OCI-M2 (cell line): ENCODE data around the gene ATXN1.
"Not testable (repeated sequence)": the region's sequence is repeated elsewhere in the genome, so short reads cannot be mapped to it uniquely, and the experiment has no call there.

Experiments used
- DNase-seq: peaks from one replicate; lab custom pipeline; 2025; ENCODE audit not compliant: unreplicated experiment; lab: John Stamatoyannopoulos, UW

The ATXN1 gene

DNA sequence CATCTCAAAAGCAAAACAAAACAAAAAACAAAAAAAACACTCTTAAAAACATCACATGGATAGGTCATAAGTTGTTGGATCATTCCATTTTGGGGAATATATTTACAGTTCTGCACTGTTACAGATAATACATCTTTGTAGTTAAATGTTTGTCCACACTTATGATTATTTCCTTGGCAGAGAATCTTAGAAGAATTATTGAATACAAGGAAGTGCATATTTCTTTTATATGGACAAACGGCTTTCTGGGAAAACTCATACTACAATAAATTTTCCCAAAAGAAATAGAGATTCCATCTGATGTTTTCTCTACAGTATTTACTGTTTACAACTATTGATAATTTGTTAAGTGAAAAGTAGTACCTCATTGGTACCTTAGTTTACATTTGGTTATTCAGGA is 489.1 kb downstream of the ATXN1 start:
- DNase-seq, result no peak

DNA sequence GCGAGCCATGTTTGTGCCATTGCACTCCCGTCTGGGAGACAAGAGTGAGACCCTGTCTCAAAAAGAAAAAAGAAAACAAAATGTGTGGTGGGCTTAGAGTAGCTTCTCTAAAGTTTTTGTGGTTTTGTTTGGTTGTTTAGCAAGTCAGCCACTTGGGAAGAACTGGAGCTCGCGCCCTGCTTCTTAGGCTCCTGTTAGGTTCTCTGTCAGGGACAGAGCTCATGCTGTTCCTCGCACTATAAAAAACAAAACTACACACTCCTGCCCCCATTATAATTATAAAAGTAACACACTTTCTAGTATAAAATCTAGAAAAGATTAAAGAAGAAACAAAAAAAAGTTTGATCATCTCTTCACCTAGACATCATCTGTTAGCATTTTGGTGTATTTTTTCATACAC is 489.8 kb downstream of the ATXN1 start:
- no peak for DNase-seq

DNA sequence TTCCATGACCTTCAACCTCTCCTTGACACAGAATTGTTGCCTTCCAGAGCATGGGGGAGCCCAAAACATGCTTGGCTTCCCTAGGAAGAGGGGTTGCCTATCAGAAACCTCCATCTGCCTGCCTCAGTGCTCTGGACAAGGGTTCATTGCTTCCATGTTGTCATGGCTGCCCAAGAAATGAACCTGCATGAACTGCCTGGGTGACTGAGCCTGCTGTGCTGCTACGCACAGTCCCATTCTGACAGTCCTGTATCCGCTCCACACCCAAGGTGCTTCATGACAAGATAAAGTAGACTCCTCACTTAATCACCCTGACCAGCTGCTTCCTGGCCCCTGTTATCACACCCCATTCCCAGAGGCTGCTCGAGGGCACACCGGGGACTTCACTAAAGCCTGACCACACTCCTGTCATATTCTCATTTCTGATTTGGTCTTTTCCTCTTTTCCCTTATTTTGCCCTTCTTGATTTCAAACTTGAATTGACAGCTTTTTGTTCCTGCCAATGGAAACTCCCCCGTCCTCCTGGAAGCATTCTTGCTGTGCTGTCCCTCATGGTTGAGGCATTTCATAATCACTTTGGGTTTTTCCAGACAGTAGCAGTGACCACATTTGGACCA is 491.0 kb downstream of the ATXN1 start:
- DNase-seq, result peak; percentile 89

DNA sequence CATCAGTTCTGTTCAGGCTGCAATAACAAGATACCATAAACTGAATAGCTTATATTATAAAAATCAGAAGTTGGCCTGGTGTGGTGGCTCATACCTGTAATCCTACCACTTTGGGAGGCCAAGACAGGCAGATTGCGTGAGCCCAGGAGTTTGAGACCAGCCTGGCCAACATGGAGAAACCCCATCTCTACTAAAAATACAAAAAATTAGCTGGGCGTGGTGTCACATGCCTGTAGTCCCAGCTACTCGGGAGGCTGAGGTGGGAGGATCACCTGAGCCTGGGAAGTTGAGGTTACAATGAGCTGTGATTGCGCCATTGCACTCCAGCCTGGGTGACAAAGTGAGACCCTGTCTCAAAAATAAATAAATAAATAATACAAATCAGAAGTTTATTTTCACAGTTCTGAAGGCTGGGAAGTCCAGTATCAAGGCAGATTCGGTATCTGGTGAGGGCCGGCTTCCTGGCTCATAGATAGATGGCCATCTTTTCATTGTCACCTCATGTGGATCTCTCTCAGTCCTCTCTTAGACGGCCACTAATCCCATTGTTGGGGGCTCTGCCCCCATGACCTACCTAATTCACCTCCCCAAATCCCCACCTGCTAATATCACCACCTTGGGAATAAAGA is 491.7 kb downstream of the ATXN1 start:
- DNase-seq, result not testable (repeated sequence)

DNA sequence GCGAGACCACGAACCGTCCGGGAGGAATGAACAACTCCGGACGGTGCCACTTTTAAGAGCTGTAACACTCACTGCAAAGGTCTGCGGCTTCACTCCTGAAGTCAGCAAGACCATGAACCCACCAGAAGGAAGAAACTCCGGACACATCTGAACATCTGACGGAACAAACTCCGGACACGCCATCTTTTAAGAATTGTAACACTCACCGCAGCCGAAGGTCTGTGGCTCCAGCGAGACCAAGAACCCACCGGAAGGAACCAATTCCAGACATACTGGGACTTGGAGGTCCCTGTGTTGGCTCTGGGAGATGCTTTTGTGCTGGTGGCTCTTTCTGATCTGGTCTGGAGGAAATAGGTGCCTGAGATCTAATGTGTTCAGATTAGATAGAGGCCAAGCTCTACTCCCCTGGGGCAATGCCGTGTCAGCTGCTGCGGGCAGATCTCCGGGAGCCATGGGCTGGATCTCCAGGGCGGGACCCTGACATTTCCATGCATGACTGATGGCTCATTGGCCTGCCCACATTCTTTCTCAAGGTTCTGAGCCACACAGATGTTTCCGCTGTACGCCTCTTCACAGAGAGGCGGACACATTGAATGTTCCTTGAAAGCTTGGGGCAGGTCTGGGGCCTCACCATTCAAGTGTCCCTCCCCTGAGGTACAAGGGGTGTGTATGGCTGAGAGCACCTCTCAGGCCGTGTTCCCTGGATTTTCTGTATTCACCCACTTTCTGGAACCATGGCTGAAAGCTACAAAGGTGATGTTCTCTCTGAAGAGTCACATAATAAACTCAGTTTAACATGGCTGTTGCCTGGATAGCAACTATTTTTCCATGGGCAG is 493.6 kb downstream of the ATXN1 start:
- DNase-seq, result peak; percentile 97

DNA sequence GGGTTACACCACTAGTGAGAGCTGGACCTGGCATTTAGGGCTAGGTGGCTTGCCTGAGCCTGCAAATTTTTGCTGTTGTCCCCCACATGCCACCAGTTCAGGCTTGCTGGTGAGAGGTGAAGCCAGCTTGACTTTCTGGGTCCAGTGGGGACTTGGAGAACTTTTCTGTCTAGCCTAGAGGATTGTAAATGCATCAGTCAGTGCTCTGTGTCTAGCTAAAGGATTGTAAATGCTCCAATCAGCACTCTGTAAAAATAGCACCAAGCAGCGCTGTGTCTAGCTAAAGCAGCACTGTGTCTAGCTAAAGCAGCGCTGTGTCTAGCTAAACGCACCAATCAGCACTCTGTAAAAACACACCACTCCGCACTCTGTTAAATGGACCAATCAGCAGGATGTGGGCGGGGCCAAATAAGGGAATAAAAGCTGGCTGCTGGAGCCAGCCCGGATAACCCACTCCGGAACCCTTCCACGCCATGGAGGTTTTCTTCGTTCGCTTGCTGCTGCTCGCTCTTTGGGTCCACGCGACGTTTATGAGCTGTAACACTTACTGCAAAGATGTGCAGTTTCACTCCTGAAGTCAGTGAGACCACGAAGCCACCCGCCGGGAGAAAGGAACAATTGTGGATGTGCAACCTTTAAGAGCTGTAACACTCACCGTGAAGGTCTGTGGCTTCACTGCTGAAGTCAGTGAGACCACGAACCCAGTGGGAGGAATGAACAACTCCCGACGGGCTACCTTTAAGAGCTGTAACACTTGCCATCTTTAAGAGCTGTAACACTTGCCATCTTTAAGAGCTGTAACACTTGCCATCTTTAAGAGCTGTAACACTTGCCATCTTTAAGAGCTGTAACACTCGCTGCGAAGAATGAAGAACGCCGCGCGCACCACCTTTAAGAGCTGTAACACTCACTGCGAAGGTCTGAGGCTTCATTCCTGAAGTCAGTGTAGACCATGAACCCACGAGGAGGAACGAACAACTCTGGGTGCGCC is 495.6 kb downstream of the ATXN1 start:
- DNase-seq, result peak; percentile 98

DNA sequence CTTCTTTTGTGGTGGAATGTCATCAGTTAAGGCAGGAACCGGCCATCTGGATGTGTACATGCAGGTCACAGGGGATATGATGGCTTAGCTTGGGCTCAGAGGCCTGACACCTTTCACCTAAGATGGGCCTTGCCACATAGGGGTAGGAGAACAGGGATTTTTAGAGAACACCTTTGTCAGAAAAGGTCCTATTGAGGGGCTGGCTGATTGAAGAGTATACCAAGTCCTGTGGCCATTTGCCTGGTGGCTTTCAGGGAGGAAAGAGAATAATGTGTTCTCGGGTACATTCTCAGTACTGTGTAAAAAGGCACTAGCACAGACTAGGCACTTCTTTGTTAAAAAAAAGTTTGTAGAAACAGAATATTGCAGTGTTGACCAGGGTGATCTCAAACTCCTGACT is 496.5 kb downstream of the ATXN1 start:
- DNase-seq, result no peak

DNA sequence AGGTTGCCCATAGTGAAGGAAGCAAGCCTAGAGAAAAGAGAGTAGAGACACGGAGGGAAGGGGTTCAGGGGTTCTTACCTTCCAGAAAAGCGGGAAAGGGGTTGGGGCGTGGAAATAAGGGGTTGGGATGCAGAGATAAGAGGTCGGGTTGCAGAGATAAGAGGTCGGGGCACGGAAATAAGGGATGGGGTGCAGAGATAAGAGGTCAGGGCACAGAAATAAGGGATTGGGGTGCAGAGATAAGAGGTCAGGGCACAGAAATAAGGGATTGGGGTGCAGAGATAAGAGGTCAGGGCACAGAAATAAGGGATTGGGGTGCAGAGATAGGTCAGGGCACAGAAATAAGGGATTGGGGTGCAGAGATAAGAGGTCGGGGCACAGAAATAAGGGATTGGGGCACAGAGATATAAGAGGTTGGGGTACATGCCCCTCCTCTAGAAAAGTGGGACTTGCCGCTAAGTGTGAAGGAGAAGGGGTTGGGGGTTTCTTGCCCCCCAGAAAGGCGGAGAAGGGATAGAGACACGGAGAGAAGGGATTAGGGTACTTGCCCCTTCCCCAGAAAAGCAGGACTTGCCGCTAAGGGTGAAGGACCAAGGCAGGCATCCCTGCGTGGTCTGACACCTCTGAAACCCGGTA is 497.7 kb downstream of the ATXN1 start:
- not testable (repeated sequence) for DNase-seq

DNA sequence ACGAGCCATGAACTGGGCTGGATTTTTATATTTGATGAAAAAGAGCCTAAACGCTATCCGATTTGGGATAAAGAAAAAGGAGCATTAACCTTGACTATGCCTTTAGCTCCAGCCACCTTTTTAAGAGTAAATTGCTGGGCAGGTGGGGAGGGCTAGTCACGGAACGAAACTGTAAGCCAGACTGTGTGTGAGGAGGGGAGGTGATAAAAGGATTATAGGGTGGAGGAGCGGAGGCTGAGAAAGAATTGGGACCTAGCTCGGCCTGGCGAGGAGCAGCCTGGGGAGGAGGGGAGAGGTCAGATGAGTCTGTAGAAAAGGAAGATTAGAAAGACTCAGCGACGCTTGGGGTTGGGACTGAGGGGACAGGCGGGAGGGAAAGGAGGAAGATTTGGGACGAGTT is 498.5 kb downstream of the ATXN1 start:
- not testable (repeated sequence) for DNase-seq

DNA sequence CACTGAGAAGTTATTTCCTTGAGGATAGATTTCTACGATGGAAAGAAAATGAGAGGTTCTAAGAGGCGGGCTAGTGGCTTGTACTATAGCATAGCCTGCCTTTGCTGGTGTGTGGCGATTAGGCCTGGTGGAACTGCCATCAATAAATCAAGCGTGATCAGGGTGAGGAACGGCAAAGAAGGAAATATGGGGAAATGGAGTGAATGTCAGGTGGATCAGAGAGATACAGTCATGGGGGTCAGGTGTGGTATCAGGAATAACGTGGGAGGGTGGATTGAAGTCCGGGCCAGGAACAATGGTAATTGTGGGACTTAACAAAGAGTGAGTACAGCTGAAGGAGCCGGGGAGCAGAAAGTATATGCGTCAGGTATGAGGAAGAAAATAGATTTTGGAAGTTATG is 500.7 kb downstream of the ATXN1 start:
- DNase-seq, result not testable (repeated sequence)

DNA sequence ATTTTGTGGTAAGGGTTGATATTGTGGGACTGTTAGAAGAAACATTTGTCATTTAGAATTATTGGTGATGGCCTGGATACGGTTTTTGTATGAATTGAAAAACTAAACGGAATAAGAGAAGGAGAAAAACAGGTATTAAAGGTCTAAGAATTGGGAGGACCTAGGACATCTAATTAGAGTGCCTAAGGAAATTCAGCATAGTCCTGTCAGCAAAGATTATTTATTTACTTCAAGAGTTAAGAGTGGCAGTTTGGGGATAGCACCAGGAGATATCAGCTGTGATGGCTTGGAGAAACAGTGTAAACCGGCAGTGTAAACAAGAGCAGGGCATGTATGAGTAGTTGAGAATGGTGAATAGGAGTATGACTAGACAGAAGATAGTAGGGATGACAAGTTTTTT is 501.7 kb downstream of the ATXN1 start:
- DNase-seq, result not testable (repeated sequence)

DNA sequence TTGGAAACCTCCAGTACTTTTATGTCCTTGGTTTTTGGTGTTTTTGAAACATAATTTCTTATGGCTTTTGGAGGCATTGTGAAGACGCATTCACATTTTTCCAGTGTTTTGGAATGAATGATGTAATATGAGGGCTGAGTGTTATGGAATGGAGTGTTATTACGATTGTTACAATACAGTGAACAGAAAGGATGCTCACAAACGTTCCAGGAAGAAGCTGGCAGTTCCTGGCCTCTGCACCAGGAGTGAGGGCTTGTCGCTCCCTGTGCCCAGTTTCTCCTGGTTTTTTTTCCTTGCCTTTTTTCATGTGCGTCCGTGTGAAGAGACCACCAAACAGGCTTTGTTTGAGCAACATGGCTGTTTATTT is 502.6 kb downstream of the ATXN1 start:
- no peak for DNase-seq

DNA sequence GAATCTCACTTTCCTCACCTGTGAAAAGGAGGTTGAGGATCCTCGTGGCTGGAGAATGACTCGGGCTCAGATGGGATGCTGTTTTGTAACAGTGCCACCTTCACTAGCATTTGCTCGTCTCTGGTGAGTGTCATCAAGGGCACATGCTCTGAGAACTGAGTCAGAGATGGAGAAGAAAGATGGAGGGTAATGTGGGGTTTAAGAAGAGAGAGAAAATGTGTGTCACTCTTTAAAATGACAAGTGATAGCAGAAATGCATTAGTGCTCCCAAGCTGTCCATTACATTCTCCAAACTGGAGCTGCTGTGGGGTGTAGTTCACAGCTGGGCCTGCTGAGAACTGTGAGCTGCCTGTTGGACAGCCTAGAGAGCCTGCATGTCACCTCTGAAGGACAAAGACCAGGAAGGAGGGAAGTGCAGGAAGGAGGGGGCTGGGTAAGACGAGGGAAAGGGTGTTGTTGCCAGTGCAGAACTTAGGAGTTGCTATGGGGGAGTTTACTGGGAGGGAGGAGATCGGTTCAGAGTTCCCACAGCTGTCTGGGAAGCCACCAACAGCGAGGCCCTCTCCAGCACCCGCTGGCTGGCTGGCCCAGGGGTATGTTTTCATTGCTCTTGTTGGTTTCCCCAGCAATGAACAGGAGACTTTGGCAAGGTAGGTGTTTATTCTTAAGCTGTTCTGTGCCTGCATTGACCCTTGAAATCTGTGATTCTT is 503.1 kb downstream of the ATXN1 start:
- no peak for DNase-seq

DNA sequence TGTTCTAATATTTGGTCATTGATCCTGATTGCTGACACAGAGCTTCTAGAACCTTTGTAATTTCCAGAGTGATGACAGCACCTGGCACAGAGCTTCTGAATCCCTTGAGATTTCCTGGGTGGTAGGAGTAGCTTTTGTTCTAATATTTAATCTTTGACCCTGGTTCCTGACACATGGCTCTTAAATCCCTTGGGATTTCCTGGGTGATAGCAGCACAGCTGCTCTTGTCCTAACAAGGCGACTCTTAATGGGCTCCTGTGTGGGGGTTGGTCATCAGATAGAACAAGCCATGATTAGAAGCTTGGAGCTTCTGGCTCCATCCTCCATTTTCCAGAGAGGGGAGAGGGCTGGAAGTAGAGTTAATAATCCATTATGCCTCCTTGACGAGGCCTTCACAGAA is 504.5 kb downstream of the ATXN1 start:
- no peak for DNase-seq

DNA sequence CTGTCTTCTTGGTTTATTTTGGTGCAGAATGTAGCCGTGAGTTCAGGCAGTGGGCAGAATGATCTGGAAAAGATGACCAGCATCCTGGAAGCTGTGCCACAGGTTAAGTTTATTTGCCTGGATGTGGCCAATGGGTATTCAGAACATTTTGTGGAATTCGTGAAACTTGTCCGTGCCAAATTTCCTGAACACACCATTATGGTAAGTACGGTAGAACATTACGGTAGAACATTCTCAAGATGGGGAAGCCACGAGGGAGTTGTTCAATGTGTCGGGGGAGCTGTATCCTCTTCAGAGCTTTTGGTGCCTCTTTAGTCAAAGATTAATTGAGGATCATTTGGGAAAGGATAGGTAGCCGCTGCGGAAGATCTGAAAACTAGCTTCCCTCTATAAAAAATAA is 506.7 kb downstream of the ATXN1 start:
- no peak for DNase-seq

DNA sequence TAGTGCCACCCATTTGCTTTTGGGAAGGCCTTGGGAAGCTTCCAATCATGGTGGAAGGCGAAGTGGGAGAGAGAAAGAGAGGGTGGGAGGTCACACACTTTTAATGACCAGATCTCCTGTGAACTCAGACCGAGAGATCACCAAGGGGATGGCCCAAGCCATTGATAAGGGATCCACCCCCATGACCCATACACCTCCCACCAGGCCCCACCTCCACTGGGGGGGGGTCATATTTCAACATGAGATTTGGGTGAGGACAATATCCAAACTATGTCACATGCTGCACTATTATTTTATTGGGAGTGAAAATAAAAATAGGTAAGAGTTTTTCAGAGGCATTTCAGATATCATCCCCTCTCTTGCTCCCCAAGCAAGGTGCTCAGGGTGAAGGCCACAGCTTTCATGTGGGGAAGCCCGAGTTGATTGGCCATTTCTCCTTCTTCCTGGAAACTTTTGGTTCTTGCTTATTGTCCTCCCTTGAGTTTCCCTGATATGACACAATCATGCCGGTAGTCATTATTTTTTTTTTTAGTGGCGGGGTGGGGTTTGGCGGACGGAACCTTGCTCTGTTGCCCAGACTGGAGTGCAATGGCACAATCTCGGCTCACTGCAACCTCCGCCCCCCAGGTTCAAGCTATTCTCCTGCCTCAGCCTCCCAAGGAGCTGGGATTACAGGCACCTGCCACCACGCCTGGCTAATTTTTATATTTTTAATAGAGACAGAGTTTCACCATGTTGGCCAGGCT is 507.7 kb downstream of the ATXN1 start:
- no peak for DNase-seq

DNA sequence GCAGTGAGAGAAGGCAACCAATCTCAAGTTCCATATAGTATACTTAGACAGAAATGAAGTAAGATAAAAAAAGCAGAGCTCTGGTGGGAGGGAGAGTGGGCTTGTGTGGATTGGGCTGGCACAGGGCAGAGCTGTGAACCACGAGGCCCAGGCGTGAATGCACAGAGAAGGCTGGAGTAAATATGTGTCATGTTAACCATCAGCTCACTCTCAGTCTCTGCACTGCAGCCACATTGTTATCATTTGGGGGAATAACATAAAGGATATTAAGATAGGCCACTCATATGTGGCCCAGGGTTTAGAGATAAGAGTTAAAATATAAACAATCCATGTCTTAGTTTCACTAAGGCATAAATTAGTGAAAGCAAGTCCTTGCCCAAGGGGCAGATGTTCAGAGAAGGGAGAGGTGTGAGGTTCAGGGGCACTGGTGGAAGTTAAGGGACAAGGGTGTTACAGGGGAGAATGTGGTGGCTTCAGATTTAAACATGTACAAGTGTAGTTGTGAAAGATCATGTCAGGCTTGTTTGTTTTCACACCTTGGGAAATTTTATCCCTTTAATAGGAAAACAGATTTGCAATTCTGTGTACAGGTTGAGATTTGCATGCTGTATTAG is 508.5 kb downstream of the ATXN1 start:
- DNase-seq, result no peak

DNA sequence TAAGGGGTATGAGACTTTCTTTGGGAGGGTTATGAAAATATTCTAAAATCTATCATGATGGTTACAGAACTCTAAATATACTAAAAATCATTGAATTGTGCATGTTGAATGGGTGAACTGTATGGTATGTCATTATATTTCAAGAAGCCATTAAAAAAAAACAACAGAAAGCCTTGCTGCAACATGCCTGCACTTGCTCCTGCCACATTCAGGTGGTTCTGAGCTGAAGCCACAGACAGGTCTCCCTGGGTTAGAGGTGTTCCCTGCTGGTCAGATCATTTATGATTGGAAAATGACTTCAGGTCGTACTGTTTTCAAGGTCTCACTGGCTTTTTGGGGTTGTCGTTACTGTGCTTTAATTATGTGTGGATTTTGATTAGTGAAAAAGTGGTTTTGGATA is 509.6 kb downstream of the ATXN1 start:
- DNase-seq, result no peak

DNA sequence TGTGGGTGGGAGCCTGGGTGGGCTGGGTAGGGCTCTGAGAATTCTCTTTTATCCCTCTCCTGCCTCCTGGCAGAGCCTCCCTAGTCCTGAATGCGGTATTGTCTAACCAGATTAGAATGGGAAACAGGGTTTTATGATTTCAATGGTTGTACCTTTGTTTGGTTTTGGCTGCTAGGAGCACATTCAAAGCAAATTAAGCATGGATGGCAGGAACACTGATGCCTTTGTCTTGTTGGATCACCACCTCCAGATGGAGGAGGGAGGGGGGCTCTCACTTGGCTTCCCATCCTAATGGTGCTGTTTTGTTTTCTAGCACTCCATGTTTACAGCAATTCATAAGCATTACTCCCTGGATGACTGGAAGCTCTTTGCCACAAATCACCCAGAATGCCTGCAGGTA is 511.3 kb downstream of the ATXN1 start:
- no peak for DNase-seq
